Mesenchymal stem cell (in vitro differentiated cells and primary cell): ENCODE results near the gene OR6B1.
A peak's percentile ranks its signal among the peaks of the same experiment; 100 is the strongest.

ENCODE experiments used
- DNase-seq: peaks from one replicate; pipeline ENCODE4 v3.0.0-alpha.2; 2013
- H2AFZ ChIP-seq: one replicate; pipeline ENCODE4 v1.6.1; 2013; ENCODE audit warnings: low read depth, mild to moderate bottlenecking, control low read depth, inconsistent platforms, low read length, moderate library complexity
- H2AK5ac ChIP-seq: 2 replicates; pipeline ENCODE4 v1.6.1; 2013; ENCODE audit warnings: low read length, moderate library complexity, mild to moderate bottlenecking, inconsistent platforms; ENCODE audit not compliant: severe bottlenecking
- H2BK120ac ChIP-seq: one replicate; pipeline ENCODE4 v1.6.1; 2013; ENCODE audit warnings: low read depth, mild to moderate bottlenecking, inconsistent platforms, low read length, moderate library complexity
- H2BK12ac ChIP-seq, 2 experiments: one replicate each; pipeline ENCODE4 v1.6.1; 2013; ENCODE audit warnings: inconsistent platforms in 2 of 2, low read length in 2 of 2, mild to moderate bottlenecking in 2 of 2, moderate library complexity in 2 of 2, control low read depth in 1 of 2
- H2BK15ac ChIP-seq: one replicate; pipeline ENCODE4 v1.6.1; 2013; ENCODE audit warnings: mild to moderate bottlenecking, low read depth, inconsistent platforms; ENCODE audit not compliant: poor library complexity, severe bottlenecking
- H2BK5ac ChIP-seq: 2 replicates; pipeline ENCODE4 v1.6.1; 2013; ENCODE audit warnings: low read depth, mild to moderate bottlenecking, low read length, control low read depth, inconsistent platforms; ENCODE audit not compliant: poor library complexity, severe bottlenecking
- H3K14ac ChIP-seq, 2 experiments: one replicate each; pipeline ENCODE4 v1.6.1; 2013; ENCODE audit warnings: inconsistent platforms in 2 of 2, low read length in 2 of 2, control low read depth in 1 of 2, mild to moderate bottlenecking in 1 of 2, moderate library complexity in 1 of 2
- H3K18ac ChIP-seq, 2 experiments: one replicate each; pipeline ENCODE4 v1.6.1; 2013; ENCODE audit warnings: inconsistent platforms in 2 of 2, low read length in 2 of 2, control low read depth in 1 of 2, low read depth in 1 of 2, mild to moderate bottlenecking in 1 of 2
- H3K23ac ChIP-seq, 2 experiments: one replicate each; pipeline ENCODE4 v1.6.1; 2013; ENCODE audit warnings: inconsistent platforms in 2 of 2, low read length in 2 of 2, mild to moderate bottlenecking in 2 of 2, moderate library complexity in 2 of 2, control low read depth in 1 of 2
- H3K27ac ChIP-seq: 2 replicates; pipeline ENCODE4 v1.5.1; 2013; ENCODE audit warnings: mild to moderate bottlenecking, moderate library complexity, low read length, control low read depth, inconsistent platforms; ENCODE audit not compliant: poor library complexity, severe bottlenecking
- H3K27me3 ChIP-seq, 2 experiments: 2 replicates each; pipeline versions ENCODE4 v1.6.1 to v1.7.0; 2013; ENCODE audit warnings: low read length in 2 of 2, mild to moderate bottlenecking in 2 of 2, moderate library complexity in 2 of 2, control low read depth in 1 of 2, inconsistent platforms in 1 of 2; ENCODE audit not compliant: control insufficient read depth in 1 of 2, insufficient read depth in 1 of 2
- H3K36me3 ChIP-seq, 2 experiments: 2 replicates each; pipeline versions ENCODE4 v1.6.1 to v1.7.0; 2013; ENCODE audit warnings: low read length in 2 of 2, control low read depth in 1 of 2, inconsistent platforms in 1 of 2, low read depth in 1 of 2, mild to moderate bottlenecking in 1 of 2; ENCODE audit not compliant: insufficient read depth in 2 of 2, control insufficient read depth in 1 of 2
- H3K4ac ChIP-seq, 2 experiments: one replicate each; pipeline ENCODE4 v1.6.1; 2013; ENCODE audit warnings: inconsistent platforms in 2 of 2, low read length in 2 of 2, mild to moderate bottlenecking in 2 of 2, moderate library complexity in 2 of 2, control low read depth in 1 of 2, low read depth in 1 of 2
- H3K4me1 ChIP-seq: 2 replicates; pipeline ENCODE4 v1.6.1; 2013; ENCODE audit warnings: low read depth, low read length, control low read depth; ENCODE audit not compliant: control insufficient read depth, insufficient read depth
- H3K4me2 ChIP-seq: 2 replicates; pipeline ENCODE4 v1.6.1; 2013; ENCODE audit warnings: low read length, mild to moderate bottlenecking, inconsistent platforms; ENCODE audit not compliant: poor library complexity, severe bottlenecking
- H3K4me3 ChIP-seq, 2 experiments: 2 replicates each; pipeline versions ENCODE4 v1.5.1 to v1.7.0; 2013; ENCODE audit warnings: low read length in 2 of 2, mild to moderate bottlenecking in 2 of 2, control low read depth in 1 of 2, low read depth in 1 of 2; ENCODE audit not compliant: insufficient read depth in 1 of 2
- H3K79me1 ChIP-seq: replicated peaks from 2 replicates; pipeline ENCODE4 v1.6.1; 2013; ENCODE audit warnings: mild to moderate bottlenecking, control low read depth, low read length, inconsistent platforms; ENCODE audit not compliant: poor library complexity, severe bottlenecking
- H3K9ac ChIP-seq: 2 replicates; pipeline ENCODE4 v1.7.0; 2013; ENCODE audit warnings: mild to moderate bottlenecking, low read length, moderate library complexity
- H3K9me3 ChIP-seq: 2 replicates; pipeline ENCODE4 v1.7.0; 2013; ENCODE audit warnings: mild to moderate bottlenecking, low read length; ENCODE audit not compliant: control insufficient read depth
- H4K8ac ChIP-seq: one replicate; pipeline ENCODE4 v1.6.1; 2013; ENCODE audit warnings: inconsistent platforms, mild to moderate bottlenecking, low read length, moderate library complexity
- H4K91ac ChIP-seq: one replicate; pipeline ENCODE4 v1.6.1; 2013; ENCODE audit warnings: mild to moderate bottlenecking, low read length, inconsistent platforms
- WGBS: methylation state at CpG from one replicate; pipeline ENCODE4 v1.1.7; 2013; ENCODE audit warnings: mixed read lengths; 5-methylcytosine and 5-hydroxymethylcytosine counted together

The OR6B1 gene

GRCh38 chr7:144023171-144023827, 23.2 kb downstream of the OR6B1 start:
- H3K4ac ChIP-seq = no peak overlapping the region
- no peak overlapping the region for H2BK15ac ChIP-seq
- H3K36me3 ChIP-seq = no peaks in the 10 kb centered on the region
- H3K14ac ChIP-seq = no peak overlapping the region
- H2AK5ac ChIP-seq = no peak overlapping the region
- H3K4me3 ChIP-seq = no peak overlapping the region
- H3K23ac ChIP-seq = no peak overlapping the region
- no peaks in the 10 kb centered on the region for H3K9me3 ChIP-seq
- no peak overlapping the region for H3K9ac ChIP-seq
- H3K4me2 ChIP-seq = no peak overlapping the region
- no peaks in the 10 kb centered on the region for H3K79me1 ChIP-seq
- no peak overlapping the region for H2BK12ac ChIP-seq
- no peak overlapping the region for H2BK5ac ChIP-seq
- no peaks in the 10 kb centered on the region for H3K4me1 ChIP-seq
- no CpG with 5 or more reads among the region's 4 CpGs for WGBS
- no peaks in the 10 kb centered on the region for H3K27me3 ChIP-seq
- H4K91ac ChIP-seq = no peak overlapping the region
- H3K27ac ChIP-seq = no peak overlapping the region
- DNase-seq = no peak
- H3K18ac ChIP-seq = no peak overlapping the region
- H4K8ac ChIP-seq = no peak overlapping the region
- H2BK120ac ChIP-seq = no peak overlapping the region
- H2AFZ ChIP-seq = no peak overlapping the region

- Histone ChIP-seq H3K18ac (no peak overlapping the region), H2BK15ac (no peak overlapping the region), H3K27ac (no peak overlapping the region), H3K9ac (no peak overlapping the region), H4K8ac (peak overlapping the region; percentile 24), H3K9me3 (no peaks in the 10 kb centered on the region), H2AFZ (no peak overlapping the region), H3K4me1 (no peaks in the 10 kb centered on the region), H2BK5ac (no peak overlapping the region), H2AK5ac (no peak overlapping the region), H3K27me3 (no peaks in the 10 kb centered on the region), H2BK120ac (no peak overlapping the region), H2BK12ac (no peak overlapping the region), H3K23ac (no peak overlapping the region), H3K36me3 (no peaks in the 10 kb centered on the region), H3K79me1 (no peaks in the 10 kb centered on the region), H3K4me3 (no peak overlapping the region), H4K91ac (peak overlapping the region; percentile 66), H3K4ac (peak overlapping the region in 1 of 2 experiments; percentile 24), H3K4me2 (no peak overlapping the region), H3K14ac (no peak overlapping the region)
- WGBS = 84% methylated on average over 3 of the region's 3 CpGs
- DNase-seq = no peak
Measured at GRCh38 chr7:144024213-144024612, 24.1 kb downstream of the OR6B1 start.

- no peak overlapping the region for H2BK15ac ChIP-seq
- no peak for DNase-seq
- H3K4me2 ChIP-seq = no peak overlapping the region
- no peak overlapping the region for H3K4ac ChIP-seq
- no peak overlapping the region for H2AK5ac ChIP-seq
- peak overlapping the region in 1 of 2 experiments; percentile 23 for H3K14ac ChIP-seq
- H2AFZ ChIP-seq = no peak overlapping the region
- H4K91ac ChIP-seq = no peak overlapping the region
- no peaks in the 10 kb centered on the region for H3K4me1 ChIP-seq
- H2BK5ac ChIP-seq = no peak overlapping the region
- no peak overlapping the region for H3K4me3 ChIP-seq
- no peak overlapping the region for H3K23ac ChIP-seq
- 66% methylated on average over 4 of the region's 4 CpGs for WGBS
- H3K9me3 ChIP-seq = no peaks in the 10 kb centered on the region
- H3K9ac ChIP-seq = no peak overlapping the region
- no peaks in the 10 kb centered on the region for H3K36me3 ChIP-seq
- H3K27me3 ChIP-seq = no peaks in the 10 kb centered on the region
- H3K27ac ChIP-seq = no peak overlapping the region
- H2BK12ac ChIP-seq = no peak overlapping the region
- no peaks in the 10 kb centered on the region for H3K79me1 ChIP-seq
- no peak overlapping the region for H2BK120ac ChIP-seq
- no peak overlapping the region for H3K18ac ChIP-seq
- H4K8ac ChIP-seq = no peak overlapping the region
Measured at GRCh38 chr7:144026203-144026883, 26.2 kb downstream of the OR6B1 start.

GRCh38 chr7:144027070-144027469, 26.9 kb downstream of the OR6B1 start:
- Histone ChIP-seq H3K18ac (no peak overlapping the region), H2AK5ac (no peak overlapping the region), H3K4me3 (no peak overlapping the region), H3K14ac (no peak overlapping the region), H2BK15ac (no peak overlapping the region), H2BK12ac (no peak overlapping the region), H2BK5ac (no peak overlapping the region), H3K27me3 (no peaks in the 10 kb centered on the region), H2AFZ (no peak overlapping the region), H4K8ac (no peak overlapping the region), H3K36me3 (no peaks in the 10 kb centered on the region), H4K91ac (no peak overlapping the region), H3K4me1 (no peaks in the 10 kb centered on the region), H3K23ac (no peak overlapping the region), H3K4ac (no peak overlapping the region), H3K9ac (no peak overlapping the region), H3K27ac (no peak overlapping the region), H3K4me2 (no peak overlapping the region), H2BK120ac (no peak overlapping the region), H3K79me1 (no peaks in the 10 kb centered on the region), H3K9me3 (no peaks in the 10 kb centered on the region)
- 50% methylated on average over 1 of the region's 3 CpGs for WGBS
- DNase-seq = peak; percentile 54
